Measurements from ENCODE around the gene ADARB2.

ADARB2 gene

DNA sequence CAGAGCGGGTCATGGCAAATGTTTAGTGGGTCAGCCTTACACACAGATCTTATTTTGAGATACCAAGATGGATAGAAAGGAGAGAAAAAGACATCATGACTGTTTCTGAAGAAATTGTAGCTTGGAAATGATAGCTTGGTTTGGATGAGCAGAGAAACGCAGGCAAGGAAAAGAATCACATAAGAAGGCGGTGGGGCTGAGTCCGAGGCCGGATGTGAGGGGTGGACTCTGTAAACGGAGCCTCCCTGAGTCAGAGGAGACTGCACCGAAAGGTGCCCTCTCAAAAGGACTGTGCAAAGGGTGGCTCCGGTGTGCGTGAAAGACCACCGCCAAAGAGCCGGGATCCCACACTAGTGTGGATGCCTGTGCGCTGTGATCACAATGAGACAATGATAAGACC, 53.7 kb downstream of the ADARB2 start:
- DNase-seq: no peak

DNA sequence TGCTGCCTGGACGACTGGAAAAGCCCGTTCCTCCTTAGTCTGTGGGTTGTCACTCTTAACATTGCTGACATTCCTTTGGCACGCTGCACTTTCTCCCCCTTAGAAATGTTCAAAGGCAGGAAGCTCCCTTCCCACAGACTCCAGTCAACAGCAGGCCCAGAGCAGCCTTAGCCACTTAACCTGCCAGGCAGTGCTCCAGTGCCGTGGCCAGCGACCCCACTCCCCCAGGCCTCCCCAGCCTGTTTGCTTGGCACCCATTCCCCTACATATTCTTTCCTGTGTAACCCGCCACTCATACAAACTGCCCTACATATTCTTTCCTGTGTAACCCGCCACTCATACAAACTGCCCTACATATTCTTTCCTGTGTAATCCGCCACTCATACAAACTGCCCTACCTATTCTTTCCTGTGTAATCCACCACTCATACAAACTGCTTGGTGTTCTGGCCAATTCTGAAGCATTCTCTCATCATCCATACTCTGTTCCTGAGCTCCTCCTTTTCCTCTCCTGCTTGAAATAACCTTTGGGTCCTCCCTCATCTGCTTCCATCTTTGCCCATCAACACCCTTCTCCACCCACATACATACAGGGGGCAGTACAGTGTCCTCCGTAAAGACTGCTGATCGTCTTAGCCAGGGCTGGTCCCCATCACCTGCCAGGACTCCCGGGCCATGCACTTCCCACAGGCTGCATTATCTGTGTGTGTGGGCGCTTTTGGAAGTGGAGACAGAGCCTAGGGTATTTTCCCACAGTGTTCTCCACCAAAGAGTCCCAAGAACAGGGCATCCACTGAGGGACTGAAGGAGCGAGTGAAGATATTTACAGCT, 57.3 kb downstream of the ADARB2 start:
- no peak for DNase-seq

DNA sequence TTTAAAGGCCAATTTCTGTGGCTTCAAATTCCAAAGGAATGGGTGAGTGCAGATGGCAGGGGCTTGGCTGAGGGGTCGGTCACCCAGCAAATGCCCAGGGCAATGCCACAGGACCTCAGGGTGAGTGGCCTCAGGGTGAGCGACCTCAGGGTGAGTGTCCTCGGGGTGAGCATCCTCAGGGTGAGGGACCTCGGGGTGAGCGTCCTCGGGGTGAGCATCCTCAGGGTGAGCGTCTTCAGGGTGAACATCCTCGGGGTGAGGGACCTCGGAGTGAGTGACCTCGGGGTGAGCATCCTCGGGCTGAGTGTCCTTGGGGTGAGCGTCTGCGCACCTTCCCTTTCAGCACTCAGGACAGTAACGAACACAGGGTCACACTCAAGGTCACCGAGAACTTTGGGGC, 59.2 kb downstream of the ADARB2 start:
- no peak for DNase-seq

DNA sequence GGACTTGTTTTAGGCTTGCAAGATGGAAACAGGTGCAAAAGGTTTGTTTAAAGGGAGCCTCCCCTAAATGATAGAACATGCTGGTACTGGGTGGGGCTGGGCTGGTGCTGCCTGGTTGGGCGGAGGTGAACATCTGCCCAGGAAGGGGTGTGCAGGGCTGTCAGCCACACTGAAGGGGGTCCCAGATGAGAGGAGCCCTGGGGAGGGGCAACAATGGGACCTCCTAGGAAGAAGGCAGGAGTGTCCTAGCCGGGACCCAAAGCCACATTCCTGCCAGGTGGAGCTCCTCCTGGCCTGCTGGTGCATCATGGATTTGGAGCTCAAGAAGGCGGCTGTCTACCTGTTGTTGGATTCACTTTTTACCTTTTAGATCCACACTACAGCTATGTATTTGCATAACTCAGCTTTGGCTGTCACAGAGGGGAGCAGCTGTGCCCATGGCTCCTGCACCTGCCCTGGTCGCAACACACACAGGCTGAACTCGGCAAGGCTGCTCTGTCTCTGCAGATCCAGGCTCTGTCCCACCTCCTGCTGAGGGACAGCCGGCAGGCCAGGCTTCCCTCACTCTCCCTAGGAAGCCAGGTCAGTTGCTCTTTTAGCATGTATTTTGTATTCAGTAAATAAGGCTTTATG, 59.9 kb downstream of the ADARB2 start:
- DNase-seq: peak; percentile 17

DNA sequence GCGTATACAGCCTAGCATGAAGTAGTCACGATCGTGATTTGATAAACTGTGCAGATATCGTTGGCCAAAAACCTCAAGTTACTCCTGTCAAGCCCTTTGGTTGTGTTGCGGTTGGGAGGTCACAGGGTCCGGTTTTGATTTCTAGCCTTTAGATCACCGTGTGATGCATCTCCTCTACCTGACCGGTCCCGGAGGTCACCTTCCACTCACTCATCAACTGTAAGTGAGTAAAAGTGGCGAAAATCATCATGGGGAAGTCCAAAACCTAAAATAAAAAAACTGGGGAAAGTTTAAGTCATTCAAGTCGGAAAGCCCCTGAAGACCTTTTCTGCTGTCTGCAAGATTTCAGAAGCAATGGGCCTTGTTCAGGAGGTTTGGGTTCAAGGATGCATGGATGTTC, 62.8 kb downstream of the ADARB2 start:
- DNase-seq: no peak

DNA sequence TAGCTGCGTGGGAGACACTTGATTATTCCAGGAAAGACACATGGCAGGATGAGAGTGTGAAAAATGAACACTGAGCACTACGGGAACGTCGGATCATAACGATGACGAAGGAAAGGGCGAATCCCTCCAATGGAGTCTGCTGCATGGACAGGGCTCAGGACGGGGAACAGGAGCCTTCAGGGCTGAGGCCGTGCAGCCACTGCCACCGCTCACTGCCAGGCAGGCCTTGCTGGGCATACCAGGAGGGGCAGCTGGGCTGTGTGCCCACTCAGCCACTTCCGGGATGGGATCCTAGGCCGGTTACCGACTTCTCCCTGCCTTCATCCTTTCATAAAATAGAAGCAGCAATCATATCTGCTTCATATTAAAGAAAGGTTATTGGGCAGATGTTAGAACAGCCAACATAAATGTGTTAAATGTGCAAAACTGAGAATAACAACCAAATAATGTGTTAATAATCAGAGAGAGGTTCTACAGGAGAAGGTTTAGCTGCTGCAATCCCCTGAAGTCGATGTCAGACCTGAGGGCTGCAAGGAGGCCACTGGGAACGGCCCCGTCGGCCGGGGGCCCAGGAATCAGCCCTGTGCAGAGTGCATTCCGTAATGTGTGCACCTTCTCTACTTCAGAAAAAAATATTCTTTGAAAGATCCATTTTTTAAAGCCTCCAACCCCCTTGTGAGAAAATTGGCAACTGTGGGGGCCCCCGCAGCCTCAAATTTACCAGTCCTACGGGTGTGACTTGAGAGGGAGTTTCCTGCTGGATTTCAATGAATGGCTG, 63.6 kb downstream of the ADARB2 start:
- DNase-seq: no peak

DNA sequence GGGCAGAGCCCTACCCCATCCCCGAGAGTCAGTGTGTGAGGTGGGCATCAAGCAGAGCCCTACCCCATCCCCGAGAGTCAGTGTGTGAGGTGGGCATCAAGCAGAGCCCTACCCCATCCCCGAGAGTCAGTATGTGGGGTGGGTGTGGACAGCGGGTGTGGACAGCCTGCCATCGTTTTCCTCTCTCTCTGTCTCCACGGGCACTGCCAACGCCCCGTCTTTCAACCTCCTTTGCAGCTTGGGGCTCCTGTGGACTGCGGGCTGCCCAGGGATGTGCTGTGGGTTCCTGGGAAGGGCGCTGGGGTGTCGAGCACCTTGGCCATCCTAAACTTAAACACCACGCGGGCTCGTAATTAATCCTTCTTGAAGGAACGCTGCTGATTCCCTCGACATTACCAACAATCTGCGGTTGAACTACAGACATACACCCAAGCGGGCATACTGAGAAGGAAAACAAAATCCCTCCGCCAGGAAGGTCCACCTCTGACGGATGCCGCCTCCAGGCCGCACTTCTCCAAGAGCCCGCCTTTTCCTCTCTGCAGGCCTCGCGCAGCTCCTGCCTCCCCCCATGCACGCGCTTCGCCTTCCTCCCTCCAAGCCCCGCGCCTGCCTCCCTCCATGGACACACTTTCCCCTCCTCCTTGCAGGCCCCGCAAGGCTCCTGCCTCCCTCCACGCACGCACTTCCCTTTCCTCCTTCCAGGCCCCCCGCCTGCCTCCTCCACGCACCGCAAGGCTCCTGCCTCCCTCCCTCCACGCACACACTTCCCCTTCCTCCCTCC, 65.1 kb downstream of the ADARB2 start:
- DNase-seq: no peak

DNA sequence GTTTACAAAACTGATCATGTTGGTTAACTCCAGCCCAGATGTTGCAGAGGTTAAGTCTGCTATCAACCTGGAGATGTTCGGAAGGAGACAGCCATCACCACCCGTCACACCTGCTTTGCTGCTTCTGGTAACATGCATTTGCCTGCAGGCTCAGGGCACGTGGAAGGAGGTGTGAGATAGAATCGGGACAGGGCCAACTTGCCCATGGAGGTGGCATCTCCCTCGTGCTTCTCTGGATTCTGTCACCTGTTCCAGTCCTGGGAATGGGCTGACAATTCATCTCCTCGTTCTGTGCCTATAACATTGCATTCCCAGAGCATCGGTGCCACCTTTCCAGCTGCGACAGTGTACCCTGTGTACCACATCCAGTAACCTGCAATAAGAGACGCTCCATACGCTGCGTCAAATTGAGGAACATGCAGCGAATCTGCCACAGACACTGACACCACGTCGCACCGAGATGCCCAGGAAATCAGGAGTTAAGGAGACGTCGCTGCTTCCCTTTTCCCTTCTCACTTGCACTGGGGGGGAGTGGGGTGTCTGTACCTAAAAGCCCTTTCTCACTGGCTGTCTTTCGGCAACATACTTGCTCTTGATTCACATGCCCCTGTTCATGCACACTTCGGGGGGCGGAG, 65.8 kb downstream of the ADARB2 start:
- no peak for DNase-seq

DNA sequence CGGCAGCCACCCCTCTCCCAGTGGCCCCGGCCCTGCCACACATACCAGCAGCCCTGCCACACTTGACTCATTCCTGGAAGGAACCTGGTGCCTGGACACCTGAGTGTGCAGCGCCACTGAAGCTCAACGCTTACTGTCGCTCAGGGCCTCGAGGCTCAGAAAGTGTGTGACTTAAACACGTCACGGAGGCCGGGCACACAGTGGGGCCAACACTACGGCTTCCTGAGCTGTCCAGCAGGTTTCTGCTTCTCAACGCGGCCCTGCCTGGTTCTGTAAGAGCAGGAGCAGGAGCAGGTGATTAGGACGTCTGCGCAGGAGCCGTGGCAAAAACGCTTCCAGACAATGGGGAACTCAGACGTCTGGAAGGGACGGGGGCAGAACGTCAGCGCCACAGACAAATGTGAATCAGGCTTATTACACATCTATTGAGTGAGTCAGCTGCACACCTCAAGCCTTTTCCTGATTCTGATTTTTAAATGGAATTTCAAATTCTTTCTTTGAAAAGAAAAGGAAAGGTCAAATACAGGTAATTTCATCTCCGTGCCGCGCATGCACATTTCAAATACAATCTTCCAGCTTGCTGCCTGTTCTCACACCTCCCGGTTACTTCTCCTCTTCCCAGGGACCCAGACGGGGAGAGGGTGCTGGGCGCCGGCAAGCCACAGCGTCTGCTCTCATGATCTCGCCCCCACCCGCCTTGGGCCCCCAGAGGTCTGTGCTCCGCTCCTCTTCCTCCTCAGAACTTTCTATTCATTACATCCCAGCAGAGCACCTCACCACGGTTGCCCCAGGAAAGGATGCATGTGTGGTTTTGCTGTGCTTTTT, 66.6 kb downstream of the ADARB2 start:
- DNase-seq: no peak

DNA sequence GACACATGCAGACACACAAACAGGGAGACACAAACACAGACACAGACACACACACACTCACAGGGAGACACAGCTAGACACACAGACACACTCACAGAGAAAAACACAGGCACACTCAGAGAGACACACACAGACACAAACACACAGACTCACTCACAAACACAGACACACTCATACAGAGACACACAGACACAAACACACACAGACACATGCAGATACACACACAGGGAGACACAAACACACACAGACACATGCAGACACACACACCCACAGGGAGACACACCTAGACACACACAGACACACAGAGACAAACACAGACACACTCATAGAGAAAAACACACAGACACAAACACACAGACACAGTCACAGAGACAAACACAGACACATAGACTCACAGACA, 67.9 kb downstream of the ADARB2 start:
- DNase-seq: no peak

DNA sequence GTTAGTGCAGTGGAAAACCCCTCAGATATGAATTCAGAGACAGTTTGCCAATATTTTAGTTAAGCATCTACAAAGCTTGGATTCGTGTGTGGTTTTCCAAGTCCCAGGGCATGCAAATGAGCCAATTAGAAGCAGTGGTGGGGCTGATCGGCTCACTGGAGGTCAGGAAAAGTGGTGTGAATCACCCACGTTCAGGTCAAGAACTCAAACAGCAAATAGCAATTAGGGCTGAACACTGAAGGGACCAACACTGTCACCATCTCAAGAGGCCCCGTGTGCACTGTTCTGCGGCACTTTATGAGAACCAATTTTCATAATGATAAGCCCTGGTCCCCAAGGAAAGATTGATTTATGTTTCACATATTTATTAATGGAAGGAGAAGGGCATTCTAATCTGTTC, 68.9 kb downstream of the ADARB2 start:
- no peak for DNase-seq

DNA sequence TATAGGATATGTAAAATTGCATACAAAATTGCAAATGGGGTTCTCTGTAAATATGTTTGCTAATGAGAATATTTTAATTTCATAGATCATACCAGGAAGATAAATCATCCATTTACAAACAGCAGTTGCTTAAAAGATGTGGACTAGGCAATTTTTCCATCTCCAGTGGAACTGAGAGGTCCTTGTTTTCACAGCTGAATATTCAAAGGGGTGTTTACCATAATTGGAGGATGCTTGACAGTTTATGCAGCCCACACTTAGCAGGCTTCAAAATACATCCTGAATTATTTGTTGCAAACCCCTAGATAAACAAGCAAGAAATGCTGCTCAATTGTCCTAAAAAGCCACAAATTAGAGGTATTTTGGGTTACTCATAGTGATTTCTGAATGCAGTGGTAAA, 69.9 kb downstream of the ADARB2 start:
- DNase-seq: no peak

DNA sequence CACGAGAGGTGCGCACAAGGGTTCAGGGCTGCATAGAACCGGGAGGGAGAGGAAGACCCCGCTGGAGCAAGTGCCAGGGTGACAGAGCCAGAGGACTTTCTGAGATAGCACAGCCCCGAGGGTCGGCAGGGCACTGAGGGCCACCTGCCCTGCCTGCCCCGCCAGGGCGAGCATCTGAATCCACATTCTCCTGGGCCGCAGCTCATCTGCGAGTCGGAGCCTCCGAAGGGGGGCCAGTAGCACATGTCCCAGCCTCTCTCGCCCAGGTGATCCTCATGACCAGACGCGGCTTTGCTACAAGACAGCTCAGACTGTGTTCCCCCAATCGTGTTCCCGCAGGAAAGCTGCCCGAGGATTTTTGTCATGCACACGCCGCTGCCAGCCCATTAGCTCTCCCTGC, 71.2 kb downstream of the ADARB2 start:
- no peak for DNase-seq

DNA sequence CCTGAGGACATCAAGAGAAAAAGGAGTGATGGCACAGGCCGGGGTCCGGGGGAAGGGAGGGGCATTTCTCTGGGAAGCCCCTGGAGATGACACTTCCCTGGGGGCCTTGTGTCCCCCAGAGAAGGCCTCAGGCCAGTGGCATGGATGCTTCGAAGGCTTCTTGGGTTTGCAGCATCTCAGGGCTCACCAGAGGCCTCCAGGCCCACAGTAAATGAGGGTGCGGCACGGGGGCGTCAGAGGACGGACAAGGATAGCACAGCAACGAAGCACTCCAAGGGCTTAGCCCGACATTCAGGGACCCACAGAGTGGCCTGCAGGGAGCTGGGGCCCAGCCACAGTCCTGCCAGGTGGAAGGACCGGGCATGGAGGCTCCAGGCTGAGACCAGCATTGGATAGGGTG, 71.6 kb downstream of the ADARB2 start:
- DNase-seq: no peak

DNA sequence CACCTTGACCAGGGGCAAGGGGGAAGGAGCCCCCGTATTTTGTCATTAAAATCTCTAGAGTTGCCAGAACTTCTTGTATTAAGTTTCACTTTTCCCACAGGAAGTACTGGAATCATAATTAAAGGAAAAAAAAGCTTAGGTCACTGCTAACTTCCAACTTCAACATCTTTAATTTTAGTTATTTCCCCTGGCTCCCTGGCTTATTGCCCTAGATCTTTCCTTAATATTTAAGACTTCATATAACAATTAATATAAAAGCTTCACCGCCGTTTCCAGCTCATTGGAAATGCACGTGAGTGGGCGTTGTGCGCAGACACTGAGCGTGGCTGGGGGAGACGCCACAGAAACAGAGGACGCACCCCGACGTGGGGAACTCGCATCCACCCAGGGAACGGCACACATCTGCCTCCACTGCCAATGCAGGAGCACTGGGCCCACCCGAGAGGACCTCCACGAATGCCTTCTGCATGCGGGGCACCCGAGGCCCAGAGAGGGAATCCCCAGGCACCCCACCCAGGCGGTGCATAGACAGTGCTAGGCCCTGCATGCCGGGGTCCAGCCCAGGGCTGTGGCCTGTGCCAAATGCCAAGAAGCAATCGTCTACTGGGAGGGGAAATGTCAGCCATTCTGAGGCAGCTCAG, 72.2 kb downstream of the ADARB2 start:
- DNase-seq: no peak

DNA sequence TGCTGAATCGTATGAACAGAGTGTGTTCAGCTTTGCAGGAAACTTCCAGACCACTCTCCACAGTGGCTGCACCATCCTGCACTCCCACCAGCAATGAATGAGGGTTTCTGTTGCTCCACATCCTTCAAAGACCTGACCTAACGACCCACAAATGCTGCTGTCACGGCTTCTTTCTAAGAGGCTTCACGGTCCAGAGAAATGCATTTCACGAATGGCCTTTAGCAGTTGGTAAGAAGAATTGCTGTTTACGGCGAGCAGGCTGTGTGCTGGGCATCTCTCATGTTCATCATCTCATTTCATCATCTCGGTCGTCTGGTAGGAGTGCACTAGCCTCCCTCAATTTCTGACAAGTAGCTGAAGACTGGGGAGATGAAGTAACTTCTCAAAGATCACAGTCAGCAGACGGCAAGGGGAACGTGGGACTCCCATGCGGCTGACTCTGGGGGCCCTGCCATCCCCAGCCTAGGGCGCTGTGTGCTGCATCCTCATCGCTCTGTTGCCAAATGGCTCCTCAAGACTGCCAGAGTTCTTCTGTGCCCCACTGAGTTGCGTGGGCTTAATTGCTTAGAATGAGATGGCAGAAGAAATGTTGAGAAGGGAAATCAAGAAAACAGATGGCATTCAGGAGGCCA, 72.9 kb downstream of the ADARB2 start:
- no peak for DNase-seq

DNA sequence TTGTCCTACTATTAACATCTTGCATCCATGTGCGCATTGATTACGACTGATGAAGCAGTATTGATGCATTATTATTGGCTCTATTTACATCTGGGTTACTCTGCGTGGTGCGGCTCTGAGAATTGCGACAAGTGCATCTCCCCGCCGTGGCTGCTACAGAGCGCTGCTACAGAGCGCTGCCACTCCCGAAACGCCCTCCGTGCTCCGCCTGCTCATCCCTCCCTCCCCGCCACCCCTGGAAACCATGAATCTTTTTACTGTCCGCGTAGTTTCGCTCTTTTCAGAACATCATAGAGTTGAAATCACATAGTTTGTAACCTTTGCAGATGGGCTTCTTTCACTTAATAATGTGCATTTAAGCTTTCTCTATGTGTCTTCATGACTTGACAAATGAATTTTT, 74.1 kb downstream of the ADARB2 start:
- no peak for DNase-seq

DNA sequence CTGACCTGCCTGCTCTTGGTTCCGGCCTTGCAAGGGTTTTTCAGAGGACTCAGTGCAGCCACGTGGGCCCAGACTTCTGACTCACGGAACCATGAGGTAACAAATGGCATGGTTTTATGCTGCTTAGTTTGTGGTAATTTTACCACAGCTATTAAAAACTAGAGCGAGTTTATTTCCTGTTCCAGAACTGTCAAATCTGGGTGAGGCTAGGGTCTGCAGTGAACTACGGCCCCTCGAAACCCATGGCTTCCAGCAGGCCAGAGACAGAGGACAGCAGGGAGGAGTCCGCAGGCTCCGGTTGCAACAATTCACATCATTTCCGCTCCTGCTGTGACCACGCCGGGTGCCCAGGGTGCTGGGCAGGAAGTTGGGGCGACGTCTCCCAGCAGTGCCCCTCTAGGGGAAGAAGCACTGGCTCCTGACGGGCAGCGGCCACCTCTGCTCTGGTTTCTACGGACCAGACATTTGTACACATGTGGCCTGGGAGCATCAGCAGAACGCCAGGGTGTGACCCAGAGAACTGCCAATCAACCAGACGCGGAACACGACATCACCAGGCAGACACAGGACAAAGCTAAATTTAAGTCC, 74.8 kb downstream of the ADARB2 start:
- no peak for DNase-seq

DNA sequence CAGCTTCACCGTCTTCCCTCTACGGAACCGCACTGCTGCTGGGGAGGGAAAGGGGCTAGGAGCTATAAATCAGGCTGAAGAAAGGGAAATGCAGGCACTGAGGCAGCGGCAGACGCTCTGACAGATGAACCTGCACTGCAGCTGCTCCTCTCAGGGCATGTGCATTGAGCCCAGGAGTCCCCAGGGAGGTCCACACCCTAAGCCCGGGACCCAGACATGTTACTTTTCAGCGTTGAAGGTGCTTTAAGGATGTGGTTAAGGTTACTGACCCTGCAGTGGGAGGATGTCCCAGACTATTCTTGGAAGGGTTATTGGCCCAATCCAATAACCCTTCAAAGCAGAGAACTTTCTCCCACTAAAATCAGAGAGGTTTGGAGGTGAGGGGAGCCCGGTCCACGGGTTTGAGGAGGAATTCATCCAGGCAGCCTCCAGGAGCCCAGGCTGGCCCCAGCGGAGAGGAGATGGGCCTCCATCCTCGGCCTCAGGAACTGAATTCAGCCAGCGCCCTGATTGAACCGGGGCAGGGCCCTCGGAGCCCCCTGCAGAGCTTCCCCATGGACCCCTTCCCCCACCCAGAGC, 75.4 kb downstream of the ADARB2 start:
- DNase-seq: no peak

DNA sequence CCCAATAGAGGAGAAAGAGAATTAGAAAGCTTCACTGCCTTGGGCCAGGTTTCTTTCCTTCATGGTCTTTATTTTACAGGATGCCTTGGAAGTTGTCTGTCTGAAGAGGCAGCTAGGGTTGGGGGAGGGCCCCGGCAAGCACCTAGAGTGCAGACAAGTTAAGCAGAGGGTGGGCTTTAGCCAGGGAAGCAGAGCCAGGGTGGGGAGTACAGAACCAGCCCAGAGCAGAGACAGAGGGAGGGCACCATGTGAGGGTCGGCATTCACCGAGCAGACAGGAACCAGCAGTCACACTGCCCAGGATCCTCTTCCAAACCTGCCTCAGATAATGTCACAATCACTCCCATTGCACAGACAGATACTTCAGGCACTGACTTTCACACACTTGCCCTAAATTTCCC, 75.9 kb downstream of the ADARB2 start:
- no peak for DNase-seq

Measured in NCI-H146 (cell line).